ENCODE measurements around the gene TAOK2. TPM values are rescaled to one million over a fixed set of nuclear protein-coding genes. Genes with fewer than 3 reads are reported as not detected.

The TAOK2 gene
- total RNA-seq, 1 donor: 44.6 TPM

DNA sequence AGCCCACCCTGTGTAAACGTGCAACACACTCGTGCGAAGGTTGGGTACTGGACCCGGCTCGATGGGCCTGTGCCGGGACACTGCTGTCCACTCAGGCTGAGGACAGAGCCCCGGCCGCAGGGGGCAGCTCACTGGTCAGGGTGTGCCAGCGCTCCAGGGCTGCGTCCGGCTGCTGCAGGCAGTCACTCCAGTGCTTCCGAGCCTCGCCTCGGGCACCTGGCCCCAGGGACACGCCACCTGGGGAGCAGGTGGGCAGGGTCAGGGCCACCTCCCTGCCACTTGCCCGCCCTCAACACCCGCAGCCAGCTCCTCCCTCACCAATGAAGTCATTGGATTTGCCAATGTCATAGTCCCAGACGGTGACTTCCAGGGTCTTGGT lies 32.4 kb downstream of the TAOK2 start:
- TF ChIP-seq, protein P1, sequence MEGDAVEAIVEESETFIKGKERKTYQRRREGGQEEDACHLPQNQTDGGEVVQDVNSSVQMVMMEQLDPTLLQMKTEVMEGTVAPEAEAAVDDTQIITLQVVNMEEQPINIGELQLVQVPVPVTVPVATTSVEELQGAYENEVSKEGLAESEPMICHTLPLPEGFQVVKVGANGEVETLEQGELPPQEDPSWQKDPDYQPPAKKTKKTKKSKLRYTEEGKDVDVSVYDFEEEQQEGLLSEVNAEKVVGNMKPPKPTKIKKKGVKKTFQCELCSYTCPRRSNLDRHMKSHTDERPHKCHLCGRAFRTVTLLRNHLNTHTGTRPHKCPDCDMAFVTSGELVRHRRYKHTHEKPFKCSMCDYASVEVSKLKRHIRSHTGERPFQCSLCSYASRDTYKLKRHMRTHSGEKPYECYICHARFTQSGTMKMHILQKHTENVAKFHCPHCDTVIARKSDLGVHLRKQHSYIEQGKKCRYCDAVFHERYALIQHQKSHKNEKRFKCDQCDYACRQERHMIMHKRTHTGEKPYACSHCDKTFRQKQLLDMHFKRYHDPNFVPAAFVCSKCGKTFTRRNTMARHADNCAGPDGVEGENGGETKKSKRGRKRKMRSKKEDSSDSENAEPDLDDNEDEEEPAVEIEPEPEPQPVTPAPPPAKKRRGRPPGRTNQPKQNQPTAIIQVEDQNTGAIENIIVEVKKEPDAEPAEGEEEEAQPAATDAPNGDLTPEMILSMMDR (IDR thresholded peaks at IDR 0.05; ENCODE audit: insufficient read depth, low read length): no peak
- no peak overlapping the region for H3K4me3 ChIP-seq (ENCODE audit: low read depth, low read length)
- DNase-seq (ENCODE audit: low read depth): no peak

DNA sequence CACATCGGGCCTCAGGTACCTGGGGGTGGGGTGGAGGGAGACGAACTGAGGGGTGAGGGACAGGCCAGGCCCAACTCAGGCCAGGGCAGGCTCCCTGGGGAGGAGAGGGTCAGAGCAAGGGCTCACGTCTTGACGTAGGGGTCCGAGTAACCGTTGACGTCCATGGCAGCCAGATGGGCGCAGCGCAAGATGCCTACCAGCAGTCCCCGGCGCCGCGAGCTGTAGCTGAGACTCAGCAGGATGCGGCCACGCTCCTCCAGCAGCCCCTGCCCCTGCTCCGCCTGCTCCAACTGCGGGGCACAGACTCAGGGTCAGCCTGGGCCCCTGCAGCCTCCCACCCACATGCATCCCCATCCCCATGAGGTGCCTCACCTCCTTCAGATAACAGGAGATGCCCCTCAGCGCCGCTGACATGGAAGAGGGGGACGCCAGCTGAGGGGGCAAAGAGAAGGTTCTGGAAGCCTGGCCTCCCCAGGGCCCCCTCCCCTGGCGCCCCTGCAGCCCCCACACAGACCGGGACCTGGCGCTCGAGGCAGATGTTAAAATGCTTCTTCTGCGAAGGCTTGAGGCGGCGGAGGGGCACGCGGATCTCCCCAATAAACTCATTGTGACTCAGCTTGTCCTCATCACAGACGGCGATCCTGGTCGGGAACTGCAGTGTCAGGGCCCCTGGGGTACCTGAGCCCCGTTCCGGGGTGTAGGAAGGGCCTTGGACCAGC lies 33.1 kb downstream of the TAOK2 start:
- TF ChIP-seq, protein P1 (IDR thresholded peaks at IDR 0.05; ENCODE audit: insufficient read depth, low read length): no peak

DNA sequence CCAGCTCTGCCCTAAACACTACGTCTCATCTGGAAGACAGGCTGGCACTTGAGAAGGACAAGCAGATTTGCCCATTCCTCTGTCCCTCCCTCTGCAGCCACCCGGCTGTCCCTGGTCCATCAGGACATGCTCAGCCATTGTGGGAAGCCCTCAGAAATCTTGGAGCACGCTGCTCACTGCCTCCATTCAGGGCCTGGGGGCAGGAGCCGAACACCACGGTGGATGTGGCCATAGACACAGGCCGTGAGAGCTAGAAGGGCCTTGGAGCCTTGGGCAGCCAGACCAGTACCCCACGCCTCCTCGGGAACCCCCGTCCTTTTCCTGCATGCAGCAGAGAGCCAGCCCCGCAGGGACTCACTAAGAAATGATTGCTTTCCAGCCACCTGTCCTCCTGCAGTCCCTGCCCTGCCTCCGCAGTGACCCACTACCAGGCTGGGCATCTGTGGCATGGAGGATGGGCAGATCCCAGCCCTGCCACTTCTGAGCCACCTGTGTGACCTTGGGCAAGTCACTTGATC lies 33.8 kb downstream of the TAOK2 start:
- DNase-seq (ENCODE audit: low read depth): no peak
- TF ChIP-seq, protein P1 (IDR thresholded peaks at IDR 0.05; ENCODE audit: insufficient read depth, low read length): no peak
- no peak overlapping the region for H3K4me3 ChIP-seq (ENCODE audit: low read depth, low read length)

More for the DNA sequence above, 33.1 kb downstream of the TAOK2 start:
- no peak for DNase-seq (ENCODE audit: low read depth)
- no peak overlapping the region for H3K4me3 ChIP-seq (ENCODE audit: low read depth, low read length)

DNA sequence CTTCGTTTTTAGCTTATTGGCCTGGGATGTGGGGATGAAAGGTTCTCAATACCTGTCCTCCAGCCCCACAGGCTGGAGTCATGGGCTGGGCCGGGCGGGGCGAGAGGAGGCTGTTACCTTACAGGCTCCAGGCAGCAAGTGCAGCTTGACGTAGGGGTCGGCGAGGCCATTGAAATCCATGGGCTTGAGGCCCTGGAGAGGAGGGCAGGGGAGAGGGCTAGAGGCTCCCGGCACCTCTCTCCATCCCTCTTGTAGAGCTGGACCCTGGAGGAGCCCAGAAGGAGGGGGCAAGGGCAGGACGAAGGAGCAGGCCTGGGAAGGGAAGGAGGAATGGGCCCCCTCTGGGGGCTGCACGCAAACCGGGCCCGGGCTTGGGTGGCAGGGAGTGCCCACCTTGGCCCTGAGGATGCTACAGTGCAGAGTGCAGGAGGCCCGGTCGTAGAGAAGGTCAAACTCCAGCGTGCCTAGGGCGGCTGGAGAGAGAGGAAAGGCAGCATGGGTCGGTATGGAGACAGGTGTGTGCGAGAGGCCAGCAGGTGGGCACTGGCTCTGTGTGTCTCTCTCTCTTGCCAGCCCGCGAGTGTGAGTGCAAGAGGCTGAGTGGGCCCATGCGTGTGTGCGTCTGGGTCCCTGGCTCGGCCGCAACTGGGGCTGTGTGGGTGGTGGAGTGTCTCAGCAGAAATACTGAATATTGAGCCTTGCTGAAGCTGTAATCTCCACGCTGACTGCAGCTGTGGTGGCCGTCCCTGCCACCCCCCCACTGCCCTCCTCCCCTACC lies 35.6 kb downstream of the TAOK2 start:
- TF ChIP-seq, protein P1 (IDR thresholded peaks at IDR 0.05; ENCODE audit: insufficient read depth, low read length): no peak
- DNase-seq (ENCODE audit: low read depth): no peak
- H3K4me3 ChIP-seq (ENCODE audit: low read depth, low read length): no peak overlapping the region

DNA sequence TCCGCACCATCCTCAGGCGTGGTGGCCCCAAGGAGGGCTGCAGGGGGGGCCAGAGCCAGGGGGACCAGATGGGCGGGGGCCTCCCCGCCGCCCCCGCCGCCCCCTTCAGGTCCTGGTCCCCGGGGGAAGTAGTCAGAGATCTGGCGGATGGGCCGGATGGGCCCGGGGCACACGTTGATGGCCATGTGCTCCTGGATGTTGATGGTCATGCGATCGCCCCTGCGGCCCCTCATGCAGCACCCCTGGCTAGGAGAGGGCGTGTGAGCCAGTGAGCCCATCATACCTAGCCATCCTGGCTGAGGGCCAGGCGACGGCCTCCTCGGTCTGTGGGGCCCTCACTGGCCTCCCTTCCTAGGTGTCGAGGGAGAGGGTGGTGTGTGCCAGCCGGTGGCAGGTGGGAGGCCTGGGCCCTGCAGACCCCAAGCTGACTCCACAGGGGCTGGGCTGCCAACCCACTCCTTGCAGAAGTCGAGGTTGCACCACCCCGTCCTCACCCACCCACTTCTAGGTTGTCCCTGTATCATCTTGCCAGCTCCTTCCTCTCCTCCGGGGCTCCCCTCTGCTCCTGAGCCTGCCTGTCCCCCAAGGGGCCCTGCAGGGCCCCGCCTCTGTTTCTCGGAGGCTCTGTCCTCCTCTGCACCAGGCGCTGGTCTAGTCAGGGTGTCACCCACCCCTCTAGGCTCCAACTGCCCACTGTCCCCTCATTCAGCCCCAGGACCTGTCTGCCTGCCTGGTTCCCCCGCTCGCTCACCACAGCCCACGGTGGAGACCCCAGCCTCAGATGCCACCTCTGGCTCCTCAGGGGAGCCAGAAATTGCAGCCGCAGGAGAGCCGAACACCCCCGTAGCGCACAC lies 36.5 kb downstream of the TAOK2 start:
- H3K4me3 ChIP-seq (ENCODE audit: low read depth, low read length): no peak overlapping the region
- TF ChIP-seq, protein P1 (IDR thresholded peaks at IDR 0.05; ENCODE audit: insufficient read depth, low read length): no peak
- DNase-seq (ENCODE audit: low read depth): no peak
